Anterior cingulate cortex (tissue), 58 donors: ENCODE results near the gene CDKN1C.
A peak's percentile ranks its signal among the peaks of the same experiment; 100 is the strongest.

ENCODE experiments used
- DNase-seq, 58 donors: peaks; one replicate each; lab custom pipeline; 2025; lab: John Stamatoyannopoulos, UW

The CDKN1C gene

DNA sequence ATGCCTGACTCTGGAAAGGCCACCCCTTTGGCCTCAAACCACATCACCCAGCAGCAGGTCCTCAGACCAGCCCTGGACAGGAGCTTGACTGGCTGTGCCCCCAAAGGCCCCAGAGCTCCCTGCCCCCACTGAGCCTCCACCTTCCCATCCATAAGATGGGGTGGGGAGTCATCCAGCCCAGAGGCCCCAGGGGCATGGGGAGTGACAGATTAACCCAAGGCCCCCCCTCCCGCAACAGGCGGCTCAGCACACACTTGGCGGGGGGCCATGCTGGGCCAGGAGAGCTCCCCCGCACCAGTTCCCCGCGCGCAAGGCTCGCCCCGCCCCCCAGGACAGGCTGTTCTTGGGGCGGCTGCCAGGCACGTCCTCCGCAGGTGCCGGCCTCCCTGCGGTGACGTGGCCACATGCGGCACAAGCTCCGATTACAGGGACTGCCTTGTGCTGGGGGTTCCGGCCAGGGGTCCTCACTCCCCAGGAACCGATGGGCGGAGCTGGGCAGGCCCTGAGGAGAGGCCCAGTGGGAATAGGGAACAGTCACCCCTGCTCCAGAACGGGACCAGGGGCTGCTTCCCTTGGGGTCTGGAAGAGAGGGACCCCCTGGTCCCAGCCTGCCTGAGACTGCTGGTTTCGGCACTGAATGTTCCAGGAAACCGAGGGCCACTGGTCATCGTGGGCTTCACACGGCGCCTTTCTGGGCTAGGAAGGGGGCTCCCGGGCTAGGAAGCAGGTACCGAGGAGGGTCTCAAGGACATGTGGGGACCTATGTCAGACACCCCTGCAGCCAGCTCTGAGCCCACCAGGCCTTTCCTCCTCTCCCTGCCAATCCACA, 5.1 kb upstream of the CDKN1C start:
- DNase-seq = peak in 1 of 58 donors; percentile 20

DNA sequence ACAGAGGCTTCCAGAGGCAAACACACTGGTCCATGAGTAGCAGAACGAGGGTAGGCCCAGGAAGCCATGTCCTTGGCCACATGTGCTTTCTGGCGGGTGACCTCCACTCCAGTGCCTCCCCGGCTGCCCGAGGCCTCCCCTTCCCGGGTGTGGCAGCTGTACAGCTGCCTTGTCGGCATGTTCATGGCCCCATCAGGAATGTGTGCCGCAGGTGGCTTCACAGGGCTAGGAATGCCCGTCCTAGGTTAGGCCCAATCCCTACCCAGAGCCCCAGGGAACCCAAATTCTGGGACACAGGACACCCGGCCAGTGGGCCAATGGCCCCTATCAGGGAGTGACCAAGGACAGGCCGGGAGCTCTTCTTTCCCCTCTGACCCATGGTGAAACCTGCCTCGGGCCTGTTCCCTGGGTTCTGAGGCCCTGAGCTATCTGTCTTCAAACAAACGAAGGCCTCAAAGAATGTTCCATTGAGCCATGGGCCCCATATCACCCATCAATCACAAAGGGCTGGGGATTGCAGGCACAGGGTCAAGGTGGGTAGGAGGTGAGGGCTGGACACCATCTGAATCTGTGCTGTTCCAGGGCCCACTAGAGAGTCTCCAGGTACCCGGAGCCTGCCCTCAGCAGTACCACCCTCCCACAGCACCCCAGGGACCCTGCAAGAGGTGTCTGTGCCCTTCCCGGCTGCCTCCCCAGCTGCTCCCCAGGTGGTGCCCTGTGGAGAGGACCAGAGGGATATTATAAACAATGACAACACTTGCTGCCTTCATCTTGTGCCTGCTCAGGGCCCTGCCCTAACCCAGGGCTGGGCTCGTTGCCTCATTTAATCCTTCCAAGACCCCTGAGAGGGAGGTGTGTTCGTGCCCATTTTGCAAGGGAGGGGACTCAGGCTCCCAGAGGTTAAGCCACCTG, 4.0 kb upstream of the CDKN1C start:
- DNase-seq = no peak

DNA sequence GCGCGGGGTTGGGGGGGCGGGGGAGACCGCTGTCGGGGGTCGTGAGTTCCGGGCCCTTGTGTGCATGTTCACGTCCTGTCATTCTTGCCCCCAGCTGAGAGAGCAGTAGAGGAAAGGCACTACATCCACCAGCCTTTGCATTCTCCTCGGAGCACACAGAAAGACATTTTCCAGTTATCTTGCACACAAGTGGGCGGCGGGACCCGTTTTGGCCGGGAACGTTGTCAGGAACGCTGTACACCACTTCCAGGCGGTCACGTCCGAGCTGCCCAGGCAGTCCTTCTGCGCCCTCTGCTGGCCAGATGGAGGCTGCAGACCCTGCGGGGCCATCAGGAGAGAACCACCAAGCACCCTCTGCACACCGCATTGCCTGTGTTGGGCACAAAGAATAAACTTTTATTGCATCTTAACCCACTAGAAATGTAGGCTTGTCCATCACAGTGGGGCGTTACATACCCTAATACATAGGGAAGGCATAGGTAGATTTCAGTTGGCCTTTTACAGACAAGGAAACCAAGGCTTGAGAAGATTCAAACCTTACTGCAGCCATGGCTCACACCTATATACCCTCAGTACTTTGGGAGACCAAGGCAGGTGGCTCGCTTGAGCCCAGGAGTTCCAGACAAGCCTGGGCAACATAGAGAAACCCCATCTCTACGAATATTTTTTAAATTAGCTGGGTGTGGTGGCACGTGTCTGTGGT, 2.8 kb upstream of the CDKN1C start:
- peak in 57 of 58 donors; percentile 21 to 96 (median 79) for DNase-seq

DNA sequence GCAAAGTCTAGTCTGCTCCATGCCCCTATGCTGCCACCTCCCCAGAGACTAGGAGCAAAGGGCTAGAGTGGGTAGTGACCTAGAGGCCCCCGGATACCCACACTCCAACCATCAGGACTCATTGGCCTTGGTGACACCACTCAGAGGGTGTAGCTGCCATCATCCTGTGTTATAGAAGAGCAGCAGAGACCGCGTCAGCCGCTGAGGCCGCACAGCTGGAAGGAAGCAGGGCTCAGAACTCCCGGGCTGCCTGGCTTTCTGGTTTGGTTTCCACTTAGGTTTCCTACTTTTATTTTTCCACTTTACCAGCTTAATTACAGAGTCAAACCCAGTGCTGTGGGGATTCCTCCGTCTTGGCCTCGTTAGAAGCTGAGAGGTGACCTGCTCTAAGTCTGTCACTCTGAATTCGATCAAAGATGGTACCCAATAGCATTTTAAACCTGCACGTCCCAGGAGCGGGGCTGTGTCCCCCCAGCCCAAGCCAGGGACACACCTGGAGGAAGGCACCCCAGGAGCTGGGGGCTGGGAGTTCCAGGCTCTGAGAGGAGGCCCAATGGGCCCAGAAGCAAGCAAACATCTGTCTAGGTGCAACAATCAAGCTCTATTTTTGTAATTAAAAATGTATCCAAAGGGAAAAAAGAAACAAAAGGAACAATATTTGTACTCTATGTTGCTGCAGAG, 2.1 kb upstream of the CDKN1C start:
- DNase-seq = no peak

DNA sequence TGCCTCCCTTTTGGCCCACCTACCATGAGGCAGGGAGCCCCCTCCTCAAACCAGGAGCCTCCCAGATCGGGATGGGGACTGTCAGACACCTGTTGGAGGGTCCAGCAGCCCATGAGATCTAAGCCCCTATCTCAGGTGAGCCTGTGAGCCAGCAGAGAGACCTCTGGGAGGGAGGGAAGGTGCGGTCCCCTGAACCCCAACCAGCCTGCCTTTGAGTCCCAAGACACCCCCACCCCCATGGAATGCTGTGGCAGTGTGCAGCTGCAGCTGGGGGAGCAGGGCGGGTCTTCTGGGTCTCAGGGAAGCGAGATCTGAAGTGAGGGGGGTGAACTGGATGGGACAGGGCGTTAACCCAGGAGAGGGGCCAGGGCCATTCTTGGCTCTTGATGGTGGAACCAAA, 1.4 kb upstream of the CDKN1C start:
- no peak for DNase-seq

DNA sequence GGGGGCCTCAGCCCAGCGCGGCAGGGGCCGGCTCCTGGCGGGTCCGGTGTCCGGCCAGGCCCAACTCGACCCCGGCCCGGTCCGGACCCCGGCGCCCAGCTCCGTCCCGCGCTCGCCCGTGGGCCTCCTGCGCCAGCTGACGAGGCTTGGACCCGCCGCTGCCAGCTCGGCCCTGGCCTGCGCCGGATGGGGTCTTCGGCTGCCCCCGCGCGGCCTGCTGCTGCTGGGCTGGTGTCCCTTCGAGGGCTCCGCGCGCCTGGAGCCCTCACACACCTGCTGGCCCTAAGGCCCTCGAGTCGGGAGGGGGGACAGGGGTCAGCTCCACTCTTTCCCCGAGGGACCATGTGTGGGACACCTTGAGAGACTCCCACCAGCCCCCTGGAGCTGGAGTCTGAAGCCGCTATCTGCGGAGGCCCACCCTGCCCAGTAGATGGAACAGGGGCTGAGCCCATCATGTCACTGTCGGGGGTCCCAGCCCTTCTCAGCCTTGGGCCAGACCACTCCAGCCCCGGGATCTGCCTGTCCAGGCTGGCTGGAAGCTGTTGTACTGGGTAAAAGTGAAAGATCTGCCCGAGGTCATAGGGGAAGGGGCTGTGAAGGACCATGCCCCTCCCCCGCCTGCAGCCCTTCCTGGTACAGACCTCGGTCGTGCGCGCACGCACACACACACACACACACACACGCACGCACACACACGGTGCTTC, 768 bp upstream of the CDKN1C start:
- peak in 11 of 58 donors; percentile 18 to 74 (median 63) for DNase-seq

DNA sequence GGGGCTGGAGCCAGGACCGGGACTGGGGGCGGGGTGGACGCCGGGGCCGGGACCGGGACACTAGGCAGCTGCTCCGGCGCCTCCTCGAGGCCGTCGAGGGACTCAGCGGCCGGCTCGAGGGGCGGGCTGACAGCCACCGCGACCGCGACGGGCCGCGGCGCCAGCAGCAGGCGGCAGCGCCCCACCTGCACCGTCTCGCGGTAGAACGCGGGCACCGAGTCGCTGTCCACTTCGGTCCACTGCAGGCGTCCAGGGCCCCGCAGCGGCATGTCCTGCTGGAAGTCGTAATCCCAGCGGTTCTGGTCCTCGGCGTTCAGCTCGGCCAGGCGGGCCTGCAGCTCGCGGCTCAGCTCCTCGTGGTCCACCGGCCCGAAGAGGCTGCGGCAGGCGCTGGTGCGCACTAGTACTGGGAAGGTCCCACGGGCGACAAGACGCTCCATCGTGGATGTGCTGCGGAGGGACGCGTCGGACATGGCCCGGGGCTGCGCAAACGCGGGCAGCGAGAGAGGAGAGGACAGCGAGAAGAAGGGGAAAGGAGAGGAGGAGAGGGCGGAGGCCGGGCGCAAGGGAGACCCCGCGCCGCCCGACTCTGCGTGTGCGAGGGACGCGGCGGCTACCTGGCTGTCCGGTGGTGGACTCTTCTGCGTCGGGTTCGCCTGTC, 428 bp downstream of the CDKN1C start:
- peak in 27 of 58 donors; percentile 23 to 70 (median 52) for DNase-seq

DNA sequence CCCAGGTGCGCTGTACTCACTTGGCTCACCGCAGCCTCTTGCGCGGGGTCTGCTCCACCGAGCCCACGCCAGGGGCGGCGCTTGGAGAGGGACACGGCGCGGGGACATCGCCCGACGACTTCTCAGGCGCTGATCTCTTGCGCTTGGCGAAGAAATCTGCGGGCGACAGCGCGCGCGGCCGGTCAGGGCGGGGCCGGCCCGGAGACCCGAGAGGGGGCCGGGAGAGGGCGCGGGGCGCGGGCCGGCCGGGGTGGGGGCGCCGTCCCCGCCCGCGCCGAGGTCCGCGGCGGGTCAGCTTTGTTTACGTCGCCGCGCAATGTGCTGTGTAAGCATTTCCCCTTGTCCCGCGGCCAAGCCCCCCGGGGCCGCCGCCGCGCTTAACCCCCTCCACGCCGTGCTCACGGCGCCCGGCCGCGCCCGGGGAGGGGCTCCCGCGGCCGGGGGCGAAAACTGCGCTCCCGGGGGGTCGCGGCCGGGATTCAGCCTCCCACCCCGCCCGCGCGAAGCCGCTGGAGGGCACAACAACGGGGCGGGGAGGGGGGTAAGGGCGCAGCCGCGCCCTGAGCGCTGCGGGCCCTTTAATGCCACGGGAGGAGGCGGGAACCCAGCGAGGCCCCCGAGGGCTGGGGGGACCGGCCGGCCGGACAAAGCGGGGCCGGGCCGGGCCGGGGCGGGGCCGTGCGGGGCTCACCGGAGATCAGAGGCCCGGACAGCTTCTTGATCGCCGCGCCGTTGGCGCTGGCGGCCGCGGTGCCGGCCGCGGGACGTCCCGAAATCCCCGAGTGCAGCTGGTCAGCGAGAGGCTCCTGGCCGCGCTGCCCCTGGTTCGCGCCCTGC, 1.4 kb downstream of the CDKN1C start:
- peak in 5 of 58 donors; percentile 30 to 57 (median 49) for DNase-seq

DNA sequence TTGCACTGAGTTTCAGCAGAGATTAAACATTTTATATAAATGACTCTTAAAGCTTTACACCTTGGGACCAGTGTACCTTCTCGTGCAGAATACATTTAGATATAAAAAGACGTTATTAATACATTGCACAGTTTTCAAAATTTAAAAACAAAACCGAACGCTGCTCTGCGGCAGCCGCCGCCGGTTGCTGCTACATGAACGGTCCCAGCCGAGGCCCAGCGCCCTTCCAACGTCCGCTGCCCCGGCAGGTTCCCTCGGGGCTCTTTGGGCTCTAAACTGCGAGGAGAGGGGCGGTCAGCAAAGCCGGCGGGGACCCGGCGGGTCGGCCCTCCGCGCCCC, 2.0 kb downstream of the CDKN1C start:
- no peak for DNase-seq

DNA sequence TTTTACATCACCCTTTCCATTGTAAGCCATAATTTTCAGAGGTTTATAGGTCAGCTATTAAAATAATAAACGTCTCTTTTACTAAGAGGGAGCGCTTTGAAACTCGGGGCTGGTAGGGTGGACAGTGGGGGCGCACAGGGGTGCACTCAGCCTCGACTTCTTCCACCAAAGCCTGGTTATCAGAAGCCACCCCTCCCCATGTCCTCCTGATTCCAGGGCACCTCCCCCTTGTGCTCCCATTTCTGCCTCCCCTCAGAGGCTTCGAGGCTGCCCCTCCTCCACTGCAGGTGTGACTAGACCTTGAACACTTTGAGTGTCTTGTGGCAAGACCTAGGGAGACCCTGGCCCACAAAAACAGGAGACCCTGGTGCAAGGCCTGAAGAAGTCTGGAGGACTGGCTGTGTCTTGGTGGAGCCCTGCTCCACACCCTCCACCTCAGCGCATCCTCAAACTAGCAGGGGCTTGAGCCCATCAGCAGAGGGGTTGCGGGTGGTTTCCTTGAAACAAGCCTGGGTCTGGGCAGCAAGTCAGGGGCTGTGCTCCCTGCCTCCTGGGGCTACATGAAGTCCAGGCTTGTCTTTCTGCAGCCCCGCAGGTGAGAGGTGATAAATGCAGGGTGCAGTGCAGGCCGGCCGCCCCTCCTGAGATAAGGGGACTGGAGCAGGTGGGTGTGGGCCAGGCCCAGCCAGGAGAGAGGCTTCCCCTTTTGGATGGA, 3.0 kb downstream of the CDKN1C start:
- DNase-seq = no peak

DNA sequence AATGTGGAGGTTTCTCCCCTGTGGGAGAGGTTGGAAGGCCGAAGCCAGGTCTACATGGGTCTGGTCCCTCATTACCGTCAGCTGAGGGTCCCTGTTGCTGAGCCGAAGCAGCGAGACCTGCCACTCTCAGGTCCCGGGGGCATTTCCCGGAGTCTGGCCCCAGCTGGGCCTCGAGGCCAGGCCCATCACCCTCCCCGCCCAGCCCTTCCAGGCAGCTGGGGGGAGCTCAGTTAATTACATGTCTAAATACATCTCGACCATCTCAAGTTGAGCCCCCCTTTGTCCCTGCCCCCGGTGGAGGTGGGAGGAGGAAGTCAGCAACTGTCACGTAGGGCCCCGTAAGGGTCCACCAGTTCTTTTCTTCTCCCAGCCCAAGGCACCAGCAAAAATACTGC, 3.6 kb downstream of the CDKN1C start:
- no peak for DNase-seq

DNA sequence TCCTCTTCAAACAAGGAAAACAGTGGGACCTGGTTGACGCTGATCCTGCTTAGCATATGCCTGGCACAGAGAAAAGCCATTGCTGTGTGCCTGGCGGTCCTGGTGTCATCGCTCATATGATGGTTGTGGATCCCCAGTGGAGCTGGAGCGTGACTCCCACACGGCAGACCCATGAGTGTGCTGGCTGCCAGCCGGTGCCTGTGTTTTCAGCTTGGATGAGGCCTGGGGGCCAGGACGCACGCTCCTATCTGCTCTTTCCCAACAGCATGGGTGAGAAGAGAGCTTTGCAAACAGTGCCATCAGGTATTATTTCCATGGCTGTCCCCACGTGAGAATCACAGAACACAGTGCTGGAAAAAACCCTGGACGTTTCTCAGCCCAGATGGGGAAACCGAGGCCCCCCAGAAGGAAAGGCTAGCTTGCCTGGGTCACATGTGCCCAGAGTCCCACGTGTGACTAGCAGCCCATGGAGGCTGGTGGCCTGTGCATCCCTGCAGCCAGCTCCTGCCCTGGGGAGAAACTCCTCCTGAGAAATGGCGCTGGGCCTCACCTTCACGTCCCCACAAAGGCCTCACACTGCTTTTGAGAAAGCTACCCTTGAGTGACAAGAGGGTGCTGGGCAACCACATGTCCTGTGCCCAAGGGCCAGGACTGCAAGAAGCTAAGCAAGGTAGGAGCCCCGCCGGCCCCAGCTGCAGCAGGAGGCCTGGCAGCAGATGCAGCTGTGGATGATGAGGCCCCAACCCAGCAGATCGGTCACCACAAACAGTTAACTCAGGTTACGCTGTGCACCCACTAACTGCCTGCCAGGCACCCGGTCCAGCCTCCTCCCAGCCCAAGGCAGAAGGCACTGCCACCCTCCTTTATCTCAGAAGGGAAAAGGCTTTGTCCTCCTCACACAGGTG, 4.2 kb downstream of the CDKN1C start:
- DNase-seq = no peak

DNA sequence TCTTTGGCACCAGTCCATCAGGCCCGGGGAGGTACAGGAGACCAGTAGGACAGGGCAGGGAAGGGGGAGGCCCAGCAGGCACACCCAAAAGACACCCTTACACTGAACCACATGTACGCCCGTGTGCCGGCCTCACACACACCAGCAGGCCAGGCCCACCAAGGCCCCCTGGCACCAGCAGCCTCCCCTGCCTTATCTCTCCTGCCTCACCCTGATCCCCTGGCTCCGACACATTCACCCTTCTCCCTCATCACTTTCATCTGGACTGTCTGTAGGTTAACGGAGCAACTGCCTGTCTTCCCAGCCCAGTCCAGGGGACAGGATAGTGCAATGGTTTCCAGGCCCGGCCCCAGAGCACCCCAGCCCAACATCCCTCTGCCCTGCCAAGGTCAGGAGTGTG, 4.9 kb downstream of the CDKN1C start:
- no peak for DNase-seq

DNA sequence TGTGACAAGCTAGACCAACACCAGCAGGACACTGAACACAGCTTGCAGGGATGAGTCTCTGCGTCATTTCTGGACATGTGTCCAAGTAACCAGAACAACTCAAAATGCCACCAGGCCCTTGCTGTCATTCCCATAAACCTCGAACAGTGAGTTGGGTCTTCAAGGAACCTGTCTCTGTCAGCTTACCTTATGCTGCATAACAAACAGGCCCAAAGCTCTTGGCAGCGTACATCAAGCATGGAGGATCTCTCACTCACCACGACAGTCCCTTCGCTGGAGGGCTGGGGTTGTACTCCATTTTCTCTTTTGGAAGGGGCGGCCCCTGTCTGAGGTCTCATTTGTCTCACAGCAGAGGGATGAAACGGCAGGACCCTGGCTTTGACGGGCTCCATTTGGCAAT, 6.8 kb downstream of the CDKN1C start:
- DNase-seq = no peak

DNA sequence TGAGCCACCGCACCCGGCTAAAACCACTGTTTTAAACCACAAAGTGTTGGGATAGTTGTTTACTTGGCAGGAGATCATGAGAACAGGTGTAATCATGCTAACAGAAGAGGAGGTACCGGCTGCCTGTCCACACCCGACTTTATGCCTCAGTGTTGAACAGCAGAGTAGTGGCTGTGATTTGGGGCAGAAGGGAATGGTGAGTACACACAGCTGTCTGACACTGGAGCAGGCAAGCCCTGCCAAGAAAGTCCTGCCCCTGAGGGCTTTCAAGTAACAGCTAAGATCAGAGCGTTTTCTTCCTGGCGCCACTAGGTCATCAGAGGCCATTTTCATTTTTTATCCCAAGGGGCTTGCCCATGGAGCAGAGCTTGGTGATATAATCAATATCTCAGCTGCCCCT, 8.1 kb downstream of the CDKN1C start:
- DNase-seq = no peak

DNA sequence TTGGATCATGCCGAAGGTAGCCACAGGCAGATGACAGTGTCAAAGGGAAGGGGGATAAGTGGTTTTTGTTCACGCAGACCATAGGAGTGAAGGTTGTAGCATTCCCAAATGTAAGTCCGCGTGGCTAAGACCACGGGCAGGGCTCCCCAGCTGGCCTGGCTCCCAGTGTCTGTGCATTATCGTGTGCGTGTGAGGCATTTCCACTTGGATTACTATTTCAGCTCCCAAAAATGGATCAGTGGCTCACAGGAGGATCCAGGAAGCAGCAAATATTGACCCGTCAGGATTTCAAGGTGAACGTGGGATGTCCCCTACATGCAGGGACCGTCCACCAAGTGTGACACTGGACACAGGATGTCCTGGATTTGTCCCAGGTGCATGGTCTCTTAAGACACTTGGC, 10.6 kb downstream of the CDKN1C start:
- no peak for DNase-seq
